ENCODE data around the gene COL4A1.

Gene COL4A1

DNA sequence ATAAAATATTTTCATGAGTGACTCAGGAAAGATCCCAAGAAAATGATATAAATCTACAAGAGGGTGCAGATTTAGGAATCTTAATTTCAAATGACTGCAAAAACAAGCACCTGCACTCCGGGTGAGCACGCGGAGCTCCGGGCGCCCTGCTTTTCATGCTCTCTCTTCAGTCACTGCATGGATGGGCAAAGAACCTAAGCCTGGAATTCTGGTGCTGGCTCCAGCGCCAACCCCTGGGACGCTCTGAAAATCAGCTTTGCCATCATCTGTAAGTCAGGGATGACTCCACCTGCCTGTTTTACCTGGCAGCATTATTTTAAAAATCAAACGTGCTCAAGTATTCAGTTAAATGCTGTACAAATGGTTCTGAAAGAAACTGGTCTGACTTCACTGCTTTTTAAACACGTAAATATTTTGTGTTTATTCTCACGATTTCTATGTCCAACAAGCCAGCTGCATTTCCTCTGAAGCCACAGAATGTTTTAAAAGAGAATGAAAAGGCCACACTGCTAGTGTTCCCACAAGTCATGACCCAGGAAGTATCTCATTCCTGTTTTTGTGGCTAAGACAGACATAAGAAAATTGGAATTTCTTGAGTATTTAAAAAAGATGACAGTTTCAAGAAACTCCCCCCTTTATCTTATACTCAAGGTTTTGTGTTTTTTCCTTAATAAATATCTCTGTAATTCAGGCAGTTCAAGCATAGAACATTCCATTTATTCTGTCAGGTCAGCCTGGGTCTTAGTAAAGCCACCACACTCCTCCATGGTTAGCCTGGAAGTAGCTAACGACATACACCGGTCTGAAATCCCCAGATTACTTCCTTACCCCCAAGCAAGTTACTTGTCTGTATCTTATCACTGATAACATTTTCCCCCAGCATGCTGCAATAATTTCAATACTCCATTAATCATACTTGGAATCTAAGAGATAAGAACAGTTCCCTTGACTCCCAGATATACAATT is 81.1 kb downstream of the COL4A1 start:
- H3K4me3 ChIP-seq (replicated peaks; ENCODE audit: insufficient read depth, low read length): no peak overlapping the region
- DNase-seq (ENCODE audit: low read depth in 1 of 2, low spot score in 1 of 2): no peak
- no peaks in the 10 kb centered on the region for H3K27me3 ChIP-seq (ENCODE audit: insufficient read depth, poor library complexity, severe bottlenecking)
- H3K27ac ChIP-seq (replicated peaks): no peak overlapping the region
- TF ChIP-seq SPI1 (IDR thresholded peaks at IDR 0.05; ENCODE audit: borderline replicate concordance, low read depth) (no peak), POLR2AphosphoS5 (IDR thresholded peaks at IDR 0.05; ENCODE audit: low read depth) (no peak), GABPA (IDR thresholded peaks at IDR 0.05; ENCODE audit: low read depth) (no peak)
- TF ChIP-seq, protein P1, sequence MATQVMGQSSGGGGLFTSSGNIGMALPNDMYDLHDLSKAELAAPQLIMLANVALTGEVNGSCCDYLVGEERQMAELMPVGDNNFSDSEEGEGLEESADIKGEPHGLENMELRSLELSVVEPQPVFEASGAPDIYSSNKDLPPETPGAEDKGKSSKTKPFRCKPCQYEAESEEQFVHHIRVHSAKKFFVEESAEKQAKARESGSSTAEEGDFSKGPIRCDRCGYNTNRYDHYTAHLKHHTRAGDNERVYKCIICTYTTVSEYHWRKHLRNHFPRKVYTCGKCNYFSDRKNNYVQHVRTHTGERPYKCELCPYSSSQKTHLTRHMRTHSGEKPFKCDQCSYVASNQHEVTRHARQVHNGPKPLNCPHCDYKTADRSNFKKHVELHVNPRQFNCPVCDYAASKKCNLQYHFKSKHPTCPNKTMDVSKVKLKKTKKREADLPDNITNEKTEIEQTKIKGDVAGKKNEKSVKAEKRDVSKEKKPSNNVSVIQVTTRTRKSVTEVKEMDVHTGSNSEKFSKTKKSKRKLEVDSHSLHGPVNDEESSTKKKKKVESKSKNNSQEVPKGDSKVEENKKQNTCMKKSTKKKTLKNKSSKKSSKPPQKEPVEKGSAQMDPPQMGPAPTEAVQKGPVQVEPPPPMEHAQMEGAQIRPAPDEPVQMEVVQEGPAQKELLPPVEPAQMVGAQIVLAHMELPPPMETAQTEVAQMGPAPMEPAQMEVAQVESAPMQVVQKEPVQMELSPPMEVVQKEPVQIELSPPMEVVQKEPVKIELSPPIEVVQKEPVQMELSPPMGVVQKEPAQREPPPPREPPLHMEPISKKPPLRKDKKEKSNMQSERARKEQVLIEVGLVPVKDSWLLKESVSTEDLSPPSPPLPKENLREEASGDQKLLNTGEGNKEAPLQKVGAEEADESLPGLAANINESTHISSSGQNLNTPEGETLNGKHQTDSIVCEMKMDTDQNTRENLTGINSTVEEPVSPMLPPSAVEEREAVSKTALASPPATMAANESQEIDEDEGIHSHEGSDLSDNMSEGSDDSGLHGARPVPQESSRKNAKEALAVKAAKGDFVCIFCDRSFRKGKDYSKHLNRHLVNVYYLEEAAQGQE (IDR thresholded peaks at IDR 0.05; ENCODE audit: insufficient replicate concordance, low read depth): no peak
- TF ChIP-seq, protein P2, sequence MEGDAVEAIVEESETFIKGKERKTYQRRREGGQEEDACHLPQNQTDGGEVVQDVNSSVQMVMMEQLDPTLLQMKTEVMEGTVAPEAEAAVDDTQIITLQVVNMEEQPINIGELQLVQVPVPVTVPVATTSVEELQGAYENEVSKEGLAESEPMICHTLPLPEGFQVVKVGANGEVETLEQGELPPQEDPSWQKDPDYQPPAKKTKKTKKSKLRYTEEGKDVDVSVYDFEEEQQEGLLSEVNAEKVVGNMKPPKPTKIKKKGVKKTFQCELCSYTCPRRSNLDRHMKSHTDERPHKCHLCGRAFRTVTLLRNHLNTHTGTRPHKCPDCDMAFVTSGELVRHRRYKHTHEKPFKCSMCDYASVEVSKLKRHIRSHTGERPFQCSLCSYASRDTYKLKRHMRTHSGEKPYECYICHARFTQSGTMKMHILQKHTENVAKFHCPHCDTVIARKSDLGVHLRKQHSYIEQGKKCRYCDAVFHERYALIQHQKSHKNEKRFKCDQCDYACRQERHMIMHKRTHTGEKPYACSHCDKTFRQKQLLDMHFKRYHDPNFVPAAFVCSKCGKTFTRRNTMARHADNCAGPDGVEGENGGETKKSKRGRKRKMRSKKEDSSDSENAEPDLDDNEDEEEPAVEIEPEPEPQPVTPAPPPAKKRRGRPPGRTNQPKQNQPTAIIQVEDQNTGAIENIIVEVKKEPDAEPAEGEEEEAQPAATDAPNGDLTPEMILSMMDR (IDR thresholded peaks at IDR 0.05; ENCODE audit: insufficient read depth, low read length): no peak

DNA sequence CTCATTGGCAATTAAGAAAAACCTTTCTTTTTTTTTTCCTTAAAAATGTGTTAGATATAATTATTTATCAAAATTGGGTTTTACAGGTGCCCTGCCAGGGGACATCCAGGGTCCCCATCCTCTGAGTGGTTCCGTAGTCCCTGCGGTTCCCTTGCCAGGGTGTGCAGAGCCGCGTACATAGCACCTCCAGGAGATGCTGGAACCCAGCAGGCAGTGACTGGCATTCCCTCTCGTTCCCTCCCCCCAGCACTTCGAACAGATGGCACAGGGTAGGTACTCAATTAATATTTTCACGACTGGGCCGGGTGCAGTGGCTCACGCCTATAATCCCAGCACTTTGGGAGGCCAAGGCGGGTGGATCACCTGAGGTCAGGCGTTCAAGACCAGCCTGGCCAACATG is 82.0 kb downstream of the COL4A1 start:
- Histone ChIP-seq H3K27ac (replicated peaks) (no peak overlapping the region), H3K4me3 (replicated peaks; ENCODE audit: insufficient read depth, low read length) (no peak overlapping the region), H3K27me3 (ENCODE audit: insufficient read depth, poor library complexity, severe bottlenecking) (no peaks in the 10 kb centered on the region)
- no peak for DNase-seq (ENCODE audit: low read depth in 1 of 2, low spot score in 1 of 2)
- no peak for TF ChIP-seq GABPA (IDR thresholded peaks at IDR 0.05; ENCODE audit: low read depth)
- TF ChIP-seq, protein P1 (IDR thresholded peaks at IDR 0.05; ENCODE audit: insufficient replicate concordance, low read depth): no peak
- TF ChIP-seq SPI1 (IDR thresholded peaks at IDR 0.05; ENCODE audit: borderline replicate concordance, low read depth): no peak
- no peak for TF ChIP-seq POLR2AphosphoS5 (IDR thresholded peaks at IDR 0.05; ENCODE audit: low read depth)
- TF ChIP-seq, protein P2 (IDR thresholded peaks at IDR 0.05; ENCODE audit: insufficient read depth, low read length): no peak

DNA sequence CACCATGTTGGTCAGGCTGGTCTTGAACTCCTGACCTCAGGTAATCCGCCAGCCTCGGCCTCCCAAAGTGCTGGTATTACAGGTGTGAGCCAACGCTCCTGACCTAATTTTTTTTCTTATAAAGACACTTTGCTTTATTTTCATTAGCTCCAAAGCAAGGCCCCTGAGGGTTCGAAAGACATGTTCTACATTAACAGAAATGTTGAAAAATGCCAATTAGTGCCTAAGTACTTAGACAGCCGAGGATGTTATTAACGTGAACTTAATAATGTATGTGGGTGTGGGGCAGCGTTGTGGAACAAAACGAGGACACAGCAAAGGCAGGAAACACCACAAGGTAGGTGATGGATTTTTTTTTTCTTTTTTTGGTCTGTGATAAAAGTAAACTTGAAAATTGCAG is 82.4 kb downstream of the COL4A1 start:
- TF ChIP-seq, protein P2 (IDR thresholded peaks at IDR 0.05; ENCODE audit: insufficient read depth, low read length): no peak
- TF ChIP-seq SPI1 (IDR thresholded peaks at IDR 0.05; ENCODE audit: borderline replicate concordance, low read depth): no peak
- TF ChIP-seq, protein P1 (IDR thresholded peaks at IDR 0.05; ENCODE audit: insufficient replicate concordance, low read depth): no peak
- TF ChIP-seq POLR2AphosphoS5 (IDR thresholded peaks at IDR 0.05; ENCODE audit: low read depth): no peak
- no peak for TF ChIP-seq GABPA (IDR thresholded peaks at IDR 0.05; ENCODE audit: low read depth)
- Histone ChIP-seq H3K27ac (replicated peaks) (no peak overlapping the region), H3K27me3 (ENCODE audit: insufficient read depth, poor library complexity, severe bottlenecking) (no peaks in the 10 kb centered on the region), H3K4me3 (replicated peaks; ENCODE audit: insufficient read depth, low read length) (no peak overlapping the region)
- DNase-seq (ENCODE audit: low read depth in 1 of 2, low spot score in 1 of 2): no peak
